Measurements from ENCODE around the gene RNF222.

Gene RNF222

DNA sequence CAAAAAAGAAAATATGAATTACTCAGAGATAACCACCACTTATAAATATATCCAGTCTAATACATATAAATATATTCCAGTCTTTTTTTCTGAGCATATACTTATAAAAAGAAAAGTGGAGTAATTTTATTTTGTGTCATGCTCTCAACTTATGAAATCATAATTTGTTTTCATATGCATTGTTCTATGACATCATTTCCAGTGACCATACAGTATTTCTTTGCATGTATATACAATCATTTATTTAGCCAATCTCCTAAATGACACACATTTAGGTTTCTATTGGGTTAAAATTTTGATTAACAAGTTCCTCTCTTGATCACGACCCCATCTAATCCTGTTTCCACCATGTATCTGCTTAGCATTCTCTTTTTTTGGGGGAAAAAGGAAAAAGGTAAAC lies 21.7 kb upstream of the RNF222 start:
- TF ChIP-seq, protein P1, sequence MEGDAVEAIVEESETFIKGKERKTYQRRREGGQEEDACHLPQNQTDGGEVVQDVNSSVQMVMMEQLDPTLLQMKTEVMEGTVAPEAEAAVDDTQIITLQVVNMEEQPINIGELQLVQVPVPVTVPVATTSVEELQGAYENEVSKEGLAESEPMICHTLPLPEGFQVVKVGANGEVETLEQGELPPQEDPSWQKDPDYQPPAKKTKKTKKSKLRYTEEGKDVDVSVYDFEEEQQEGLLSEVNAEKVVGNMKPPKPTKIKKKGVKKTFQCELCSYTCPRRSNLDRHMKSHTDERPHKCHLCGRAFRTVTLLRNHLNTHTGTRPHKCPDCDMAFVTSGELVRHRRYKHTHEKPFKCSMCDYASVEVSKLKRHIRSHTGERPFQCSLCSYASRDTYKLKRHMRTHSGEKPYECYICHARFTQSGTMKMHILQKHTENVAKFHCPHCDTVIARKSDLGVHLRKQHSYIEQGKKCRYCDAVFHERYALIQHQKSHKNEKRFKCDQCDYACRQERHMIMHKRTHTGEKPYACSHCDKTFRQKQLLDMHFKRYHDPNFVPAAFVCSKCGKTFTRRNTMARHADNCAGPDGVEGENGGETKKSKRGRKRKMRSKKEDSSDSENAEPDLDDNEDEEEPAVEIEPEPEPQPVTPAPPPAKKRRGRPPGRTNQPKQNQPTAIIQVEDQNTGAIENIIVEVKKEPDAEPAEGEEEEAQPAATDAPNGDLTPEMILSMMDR (IDR thresholded peaks at IDR 0.05; ENCODE audit: low read depth, low read length), result no peak
- no peak for DNase-seq
- Histone ChIP-seq H3K27me3 (ENCODE audit: insufficient read depth, low read depth, severe bottlenecking) (no peaks in the 10 kb centered on the region), H3K9me3 (ENCODE audit: severe bottlenecking) (no peaks in the 10 kb centered on the region), H3K36me3 (no peaks in the 10 kb centered on the region), H3K4me3 (ENCODE audit: low read depth, low read length) (no peak overlapping the region), H3K27ac (no peak overlapping the region)

DNA sequence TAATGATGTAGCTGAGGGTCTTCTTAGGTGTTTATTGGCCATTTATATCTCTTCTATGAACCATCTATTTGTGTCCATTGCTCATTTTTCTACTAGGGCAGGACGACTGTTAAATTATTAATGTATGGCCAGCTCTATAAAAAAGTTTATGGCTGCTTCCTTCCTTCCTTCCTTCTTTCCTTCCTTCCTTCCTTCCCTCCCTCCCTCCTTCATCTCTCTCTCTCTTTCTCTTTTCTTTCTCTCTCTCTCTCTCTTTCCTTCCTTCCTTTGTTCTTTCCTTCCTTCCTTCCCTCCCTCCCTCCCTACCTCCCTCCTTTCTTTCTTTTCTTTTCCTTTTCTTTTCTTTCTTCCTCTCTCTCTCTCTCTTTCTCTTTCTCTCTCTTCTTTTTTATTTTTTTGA lies 20.8 kb upstream of the RNF222 start:
- Histone ChIP-seq H3K36me3 (no peaks in the 10 kb centered on the region), H3K9me3 (ENCODE audit: severe bottlenecking) (no peaks in the 10 kb centered on the region), H3K4me3 (ENCODE audit: low read depth, low read length) (no peak overlapping the region), H3K27me3 (ENCODE audit: insufficient read depth, low read depth, severe bottlenecking) (no peaks in the 10 kb centered on the region), H3K27ac (no peak overlapping the region)
- DNase-seq, result no peak
- TF ChIP-seq, protein P1 (IDR thresholded peaks at IDR 0.05; ENCODE audit: low read depth, low read length), result no peak

DNA sequence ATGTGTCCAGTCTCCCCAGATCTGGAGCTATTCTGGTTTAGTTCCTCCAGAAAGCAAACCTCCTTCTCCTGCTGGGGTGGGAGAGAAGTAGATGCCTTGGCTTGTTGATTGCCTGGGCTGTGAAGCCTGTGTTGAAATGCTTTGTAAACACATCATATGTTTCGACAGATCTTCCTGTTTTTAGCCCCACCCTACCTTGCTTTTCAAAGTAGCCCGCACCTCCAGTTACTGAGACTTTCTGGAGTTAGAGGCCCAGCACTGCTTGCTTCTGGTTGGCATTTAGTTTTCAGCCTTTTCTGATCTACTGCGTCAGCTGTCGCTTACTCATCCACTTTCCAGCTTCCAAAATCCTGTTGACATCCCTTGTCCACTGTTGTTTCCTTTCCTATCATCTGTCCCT lies 20.2 kb upstream of the RNF222 start:
- Histone ChIP-seq H3K36me3 (no peaks in the 10 kb centered on the region), H3K27me3 (ENCODE audit: insufficient read depth, low read depth, severe bottlenecking) (no peaks in the 10 kb centered on the region), H3K9me3 (ENCODE audit: severe bottlenecking) (no peaks in the 10 kb centered on the region), H3K27ac (no peak overlapping the region), H3K4me3 (ENCODE audit: low read depth, low read length) (no peak overlapping the region)
- no peak for DNase-seq
- TF ChIP-seq, protein P1 (IDR thresholded peaks at IDR 0.05; ENCODE audit: low read depth, low read length), result no peak

DNA sequence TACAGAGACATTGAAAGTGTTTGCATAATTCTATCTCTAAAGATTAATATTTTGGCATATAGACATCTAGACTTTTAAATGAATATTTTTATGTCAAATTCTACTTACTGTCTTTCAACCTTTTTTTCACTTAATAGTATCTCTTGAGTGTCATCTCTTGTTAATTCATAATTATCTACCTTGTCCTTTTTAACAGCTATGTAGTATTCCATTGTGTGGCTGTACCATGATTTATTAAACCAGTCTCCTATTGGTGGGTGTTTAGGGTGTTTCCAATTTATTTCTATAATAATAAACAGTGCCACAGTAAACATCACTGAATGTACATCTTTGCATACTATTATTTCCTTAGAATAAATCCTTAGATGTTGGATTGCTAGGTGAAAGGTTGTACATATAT lies 16.3 kb upstream of the RNF222 start:
- TF ChIP-seq, protein P1 (IDR thresholded peaks at IDR 0.05; ENCODE audit: low read depth, low read length), result no peak
- Histone ChIP-seq H3K36me3 (no peaks in the 10 kb centered on the region), H3K27ac (no peak overlapping the region), H3K4me3 (ENCODE audit: low read depth, low read length) (no peak overlapping the region), H3K27me3 (ENCODE audit: insufficient read depth, low read depth, severe bottlenecking) (no peaks in the 10 kb centered on the region), H3K9me3 (ENCODE audit: severe bottlenecking) (no peaks in the 10 kb centered on the region)
- no peak for DNase-seq

DNA sequence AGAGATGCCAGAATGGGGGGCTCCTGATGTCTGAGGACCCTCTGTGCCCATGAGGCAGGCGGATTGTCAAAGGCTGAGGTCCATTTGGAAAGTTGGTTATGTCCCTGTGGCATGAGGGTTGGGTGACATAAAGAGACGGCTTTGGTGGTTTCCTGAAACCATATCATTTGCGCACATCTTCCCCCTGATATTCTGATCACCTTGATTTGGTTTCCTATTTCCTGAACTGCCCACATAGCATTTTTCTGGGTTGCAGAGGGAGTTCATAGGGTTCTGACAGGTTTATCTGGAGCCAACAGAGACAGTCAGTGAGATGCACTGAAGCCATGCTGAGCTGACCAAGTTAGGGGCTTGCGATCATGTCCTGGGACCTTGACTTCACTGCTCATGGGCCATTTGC lies 15.7 kb upstream of the RNF222 start:
- TF ChIP-seq, protein P1 (IDR thresholded peaks at IDR 0.05; ENCODE audit: low read depth, low read length), result no peak
- DNase-seq, result no peak
- H3K36me3 ChIP-seq, result no peaks in the 10 kb centered on the region
- H3K4me3 ChIP-seq (ENCODE audit: low read depth, low read length), result no peak overlapping the region
- no peak overlapping the region for H3K27ac ChIP-seq
- H3K9me3 ChIP-seq (ENCODE audit: severe bottlenecking), result no peaks in the 10 kb centered on the region
- no peaks in the 10 kb centered on the region for H3K27me3 ChIP-seq (ENCODE audit: insufficient read depth, low read depth, severe bottlenecking)

DNA sequence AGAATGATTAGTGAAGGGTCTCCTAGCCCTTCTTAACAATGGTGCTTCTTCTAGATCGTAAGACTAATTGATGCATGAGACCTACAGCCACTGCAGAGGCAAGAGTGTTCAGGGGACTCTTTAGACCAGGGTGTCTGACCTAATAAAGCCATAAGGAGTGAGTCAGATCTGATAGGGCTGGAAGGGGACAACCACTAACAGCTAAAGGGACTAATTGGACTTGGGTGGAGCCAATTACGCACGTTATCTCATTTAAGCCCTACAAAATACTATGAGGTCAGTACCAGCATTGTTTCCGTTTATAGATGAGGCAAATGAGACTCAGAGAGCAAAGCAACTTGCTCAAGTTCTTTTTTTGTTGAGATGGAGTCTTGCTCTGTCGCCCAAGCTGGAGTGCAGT lies 14.5 kb upstream of the RNF222 start:
- Histone ChIP-seq H3K4me3 (ENCODE audit: low read depth, low read length) (no peak overlapping the region), H3K27me3 (ENCODE audit: insufficient read depth, low read depth, severe bottlenecking) (no peaks in the 10 kb centered on the region), H3K36me3 (no peaks in the 10 kb centered on the region), H3K9me3 (ENCODE audit: severe bottlenecking) (no peaks in the 10 kb centered on the region), H3K27ac (no peak overlapping the region)
- DNase-seq, result no peak
- TF ChIP-seq, protein P1 (IDR thresholded peaks at IDR 0.05; ENCODE audit: low read depth, low read length), result no peak
